ENCODE measurements around the gene SRRT.
"Not testable (repeated sequence)": the region's sequence is repeated elsewhere in the genome, so short reads cannot be mapped to it uniquely, and the experiment has no call there.

Gene SRRT

GRCh38 chr7:100929808-100930174 lies 54.9 kb downstream of the SRRT start:
- POLR2A ChIA-PET (ENCODE audit: low non-redundant PET) = no interaction called here
- no peak overlapping the region for H3K27ac ChIP-seq
- no peak for DNase-seq (ENCODE audit: low spot score)
- CTCF ChIA-PET = interaction anchor here (0.6 kb wide), 1 partner anchor 26 kb away, joined by 3 read pairs; no protein-coding TSS in a partner anchor
- TF ChIP-seq, protein P1, sequence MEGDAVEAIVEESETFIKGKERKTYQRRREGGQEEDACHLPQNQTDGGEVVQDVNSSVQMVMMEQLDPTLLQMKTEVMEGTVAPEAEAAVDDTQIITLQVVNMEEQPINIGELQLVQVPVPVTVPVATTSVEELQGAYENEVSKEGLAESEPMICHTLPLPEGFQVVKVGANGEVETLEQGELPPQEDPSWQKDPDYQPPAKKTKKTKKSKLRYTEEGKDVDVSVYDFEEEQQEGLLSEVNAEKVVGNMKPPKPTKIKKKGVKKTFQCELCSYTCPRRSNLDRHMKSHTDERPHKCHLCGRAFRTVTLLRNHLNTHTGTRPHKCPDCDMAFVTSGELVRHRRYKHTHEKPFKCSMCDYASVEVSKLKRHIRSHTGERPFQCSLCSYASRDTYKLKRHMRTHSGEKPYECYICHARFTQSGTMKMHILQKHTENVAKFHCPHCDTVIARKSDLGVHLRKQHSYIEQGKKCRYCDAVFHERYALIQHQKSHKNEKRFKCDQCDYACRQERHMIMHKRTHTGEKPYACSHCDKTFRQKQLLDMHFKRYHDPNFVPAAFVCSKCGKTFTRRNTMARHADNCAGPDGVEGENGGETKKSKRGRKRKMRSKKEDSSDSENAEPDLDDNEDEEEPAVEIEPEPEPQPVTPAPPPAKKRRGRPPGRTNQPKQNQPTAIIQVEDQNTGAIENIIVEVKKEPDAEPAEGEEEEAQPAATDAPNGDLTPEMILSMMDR (conservative IDR thresholded peaks at IDR 0.05; ENCODE audit: low read depth) = no peak

DNA sequence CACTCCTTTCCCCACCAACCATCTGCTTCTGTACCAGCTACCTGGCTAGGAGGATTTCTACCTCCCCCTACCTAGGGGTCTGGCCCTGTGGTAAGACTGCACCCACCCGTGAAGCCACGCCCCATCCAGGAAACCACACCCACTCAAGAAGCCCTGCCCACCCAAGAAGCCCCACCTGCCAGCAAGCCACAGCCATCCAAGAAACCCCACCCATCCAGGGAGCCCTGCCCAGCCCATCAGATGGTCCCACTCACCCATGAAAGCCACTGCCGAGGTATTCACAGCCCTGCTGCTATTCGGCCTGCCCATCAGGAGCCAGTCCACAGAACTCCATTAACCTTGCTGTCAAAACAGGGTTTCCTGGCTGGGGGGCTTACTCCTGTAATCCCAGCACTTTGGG lies 58.8 kb downstream of the SRRT start:
- ChIA-PET POLR2A (ENCODE audit: low non-redundant PET) (no interaction called here), CTCF (no interaction called here)
- DNase-seq (ENCODE audit: low spot score) = no peak
- no peak overlapping the region for H3K27ac ChIP-seq
- TF ChIP-seq, protein P1 (conservative IDR thresholded peaks at IDR 0.05; ENCODE audit: low read depth) = no peak

DNA sequence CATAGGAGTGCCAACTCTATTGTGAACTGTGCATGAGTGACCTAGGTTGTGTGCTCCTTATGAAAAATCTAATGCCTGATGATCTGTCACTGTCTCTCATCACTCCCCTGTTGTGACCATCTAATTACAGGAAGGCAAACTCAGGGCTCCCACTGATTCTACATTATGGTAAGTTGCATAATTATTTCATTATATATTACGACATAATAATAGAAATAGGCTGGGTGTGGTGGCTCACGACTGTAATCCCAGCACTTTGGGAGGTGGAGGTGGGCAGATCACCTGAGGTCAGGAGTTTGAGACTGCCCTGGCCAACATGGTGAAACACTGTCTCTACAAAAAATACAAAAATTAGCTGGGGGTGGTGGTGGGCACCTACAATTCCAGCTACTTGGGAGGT lies 60.5 kb downstream of the SRRT start:
- H3K27ac ChIP-seq; CTCF ChIA-PET; DNase-seq (ENCODE audit: low spot score); POLR2A ChIA-PET (ENCODE audit: low non-redundant PET): not testable (repeated sequence)

GRCh38 chr7:100936167-100936566 lies 61.3 kb downstream of the SRRT start:
- POLR2A ChIA-PET (ENCODE audit: low non-redundant PET); H3K27ac ChIP-seq; DNase-seq (ENCODE audit: low spot score): not testable (repeated sequence)
- CTCF ChIA-PET = interaction anchor here (1.0 kb wide), 1 partner anchor 30 kb away, joined by 3 read pairs; no protein-coding TSS in a partner anchor

Measured in RWPE1 (cell line).